ENCODE measurements around the gene AKNAD1. TPM values are rescaled to one million over a fixed set of nuclear protein-coding genes. Genes with fewer than 3 reads are reported as not detected.

Gene AKNAD1
- total and polyA plus RNA-seq, 2 of the 13 experiments (the other 11 are each of a cell fraction or from before 2014, with no cell fraction given): not detected

DNA sequence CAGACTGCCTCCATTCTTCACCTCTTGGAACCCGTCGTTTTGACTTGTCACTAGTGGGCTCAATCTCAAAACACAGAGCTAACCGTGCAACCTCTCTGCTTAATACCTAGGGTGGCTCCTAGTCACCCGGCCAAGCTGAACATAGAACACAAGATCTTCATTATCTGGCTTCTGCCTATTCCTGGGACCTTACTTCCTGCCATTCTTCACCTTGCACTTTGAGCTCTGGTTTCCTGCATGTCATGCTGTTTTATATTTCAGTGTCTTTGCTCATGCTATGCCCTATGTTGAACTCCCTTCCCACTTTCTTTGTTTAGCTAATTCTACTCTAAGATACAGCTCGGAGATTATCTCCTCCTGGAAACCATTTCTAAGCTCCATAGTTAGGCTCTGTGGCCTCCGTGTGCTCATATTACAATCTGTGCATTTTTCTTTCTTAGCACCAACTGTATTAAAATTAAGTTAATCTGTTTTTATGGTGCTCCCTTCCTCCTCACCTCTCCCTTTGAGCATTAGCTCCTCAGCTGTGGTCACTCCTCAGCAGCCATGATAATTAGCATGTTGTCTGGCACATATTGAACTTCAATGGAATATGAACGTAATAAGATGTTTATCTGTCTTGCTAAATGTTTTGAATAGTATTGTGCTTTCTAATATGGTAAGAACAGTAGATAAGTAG, 33.0 kb upstream of the AKNAD1 start:
- WGBS (ENCODE audit: low lambda C conversion rate): 65% methylated on average over 7 of the region's 7 CpGs
- no peak for TF ChIP-seq FOXC1 (CRISPR knock-in tag; IDR thresholded peaks at IDR 0.05; ENCODE audit: borderline replicate concordance)
- peak; percentile 34; the same call in 1 of the 2 replicates for TF ChIP-seq GATAD2A (CRISPR knock-in tag; IDR thresholded peaks at IDR 0.05)
- TF ChIP-seq, protein P1, sequence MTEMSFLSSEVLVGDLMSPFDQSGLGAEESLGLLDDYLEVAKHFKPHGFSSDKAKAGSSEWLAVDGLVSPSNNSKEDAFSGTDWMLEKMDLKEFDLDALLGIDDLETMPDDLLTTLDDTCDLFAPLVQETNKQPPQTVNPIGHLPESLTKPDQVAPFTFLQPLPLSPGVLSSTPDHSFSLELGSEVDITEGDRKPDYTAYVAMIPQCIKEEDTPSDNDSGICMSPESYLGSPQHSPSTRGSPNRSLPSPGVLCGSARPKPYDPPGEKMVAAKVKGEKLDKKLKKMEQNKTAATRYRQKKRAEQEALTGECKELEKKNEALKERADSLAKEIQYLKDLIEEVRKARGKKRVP (CRISPR knock-in tag; IDR thresholded peaks at IDR 0.05): no peak
- no peak for TF ChIP-seq ZNF468 (CRISPR knock-in tag; IDR thresholded peaks at IDR 0.05)
- TF ChIP-seq, protein P2, sequence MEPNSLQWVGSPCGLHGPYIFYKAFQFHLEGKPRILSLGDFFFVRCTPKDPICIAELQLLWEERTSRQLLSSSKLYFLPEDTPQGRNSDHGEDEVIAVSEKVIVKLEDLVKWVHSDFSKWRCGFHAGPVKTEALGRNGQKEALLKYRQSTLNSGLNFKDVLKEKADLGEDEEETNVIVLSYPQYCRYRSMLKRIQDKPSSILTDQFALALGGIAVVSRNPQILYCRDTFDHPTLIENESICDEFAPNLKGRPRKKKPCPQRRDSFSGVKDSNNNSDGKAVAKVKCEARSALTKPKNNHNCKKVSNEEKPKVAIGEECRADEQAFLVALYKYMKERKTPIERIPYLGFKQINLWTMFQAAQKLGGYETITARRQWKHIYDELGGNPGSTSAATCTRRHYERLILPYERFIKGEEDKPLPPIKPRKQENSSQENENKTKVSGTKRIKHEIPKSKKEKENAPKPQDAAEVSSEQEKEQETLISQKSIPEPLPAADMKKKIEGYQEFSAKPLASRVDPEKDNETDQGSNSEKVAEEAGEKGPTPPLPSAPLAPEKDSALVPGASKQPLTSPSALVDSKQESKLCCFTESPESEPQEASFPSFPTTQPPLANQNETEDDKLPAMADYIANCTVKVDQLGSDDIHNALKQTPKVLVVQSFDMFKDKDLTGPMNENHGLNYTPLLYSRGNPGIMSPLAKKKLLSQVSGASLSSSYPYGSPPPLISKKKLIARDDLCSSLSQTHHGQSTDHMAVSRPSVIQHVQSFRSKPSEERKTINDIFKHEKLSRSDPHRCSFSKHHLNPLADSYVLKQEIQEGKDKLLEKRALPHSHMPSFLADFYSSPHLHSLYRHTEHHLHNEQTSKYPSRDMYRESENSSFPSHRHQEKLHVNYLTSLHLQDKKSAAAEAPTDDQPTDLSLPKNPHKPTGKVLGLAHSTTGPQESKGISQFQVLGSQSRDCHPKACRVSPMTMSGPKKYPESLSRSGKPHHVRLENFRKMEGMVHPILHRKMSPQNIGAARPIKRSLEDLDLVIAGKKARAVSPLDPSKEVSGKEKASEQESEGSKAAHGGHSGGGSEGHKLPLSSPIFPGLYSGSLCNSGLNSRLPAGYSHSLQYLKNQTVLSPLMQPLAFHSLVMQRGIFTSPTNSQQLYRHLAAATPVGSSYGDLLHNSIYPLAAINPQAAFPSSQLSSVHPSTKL (CRISPR knock-in tag; IDR thresholded peaks at IDR 0.05): peak; percentile 63
- TF ChIP-seq HNF4A (CRISPR knock-in tag; IDR thresholded peaks at IDR 0.05): peak; percentile 74
- no peak for TF ChIP-seq HOXD1 (CRISPR knock-in tag; IDR thresholded peaks at IDR 0.05)
- TF ChIP-seq ZNF101 (CRISPR knock-in tag; IDR thresholded peaks at IDR 0.05; ENCODE audit: borderline replicate concordance, low read depth): no peak
- TF ChIP-seq RFX5 (IDR thresholded peaks at IDR 0.05; ENCODE audit: low read depth, low read length): no peak
- peak; percentile 24; the same call in 1 of the 2 replicates for TF ChIP-seq SAP130 (CRISPR knock-in tag; IDR thresholded peaks at IDR 0.05; ENCODE audit: low read depth)
- TF ChIP-seq LCORL (IDR thresholded peaks at IDR 0.05): no peak
- TF ChIP-seq LCORL (CRISPR knock-in tag; IDR thresholded peaks at IDR 0.05): no peak
- TF ChIP-seq EED (CRISPR knock-in tag; IDR thresholded peaks at IDR 0.05): no peak
- peak; percentile 48; the same call in 1 of the 2 replicates for TF ChIP-seq ETV5 (CRISPR knock-in tag; IDR thresholded peaks at IDR 0.05; ENCODE audit: borderline replicate concordance)
- TF ChIP-seq, protein P3, sequence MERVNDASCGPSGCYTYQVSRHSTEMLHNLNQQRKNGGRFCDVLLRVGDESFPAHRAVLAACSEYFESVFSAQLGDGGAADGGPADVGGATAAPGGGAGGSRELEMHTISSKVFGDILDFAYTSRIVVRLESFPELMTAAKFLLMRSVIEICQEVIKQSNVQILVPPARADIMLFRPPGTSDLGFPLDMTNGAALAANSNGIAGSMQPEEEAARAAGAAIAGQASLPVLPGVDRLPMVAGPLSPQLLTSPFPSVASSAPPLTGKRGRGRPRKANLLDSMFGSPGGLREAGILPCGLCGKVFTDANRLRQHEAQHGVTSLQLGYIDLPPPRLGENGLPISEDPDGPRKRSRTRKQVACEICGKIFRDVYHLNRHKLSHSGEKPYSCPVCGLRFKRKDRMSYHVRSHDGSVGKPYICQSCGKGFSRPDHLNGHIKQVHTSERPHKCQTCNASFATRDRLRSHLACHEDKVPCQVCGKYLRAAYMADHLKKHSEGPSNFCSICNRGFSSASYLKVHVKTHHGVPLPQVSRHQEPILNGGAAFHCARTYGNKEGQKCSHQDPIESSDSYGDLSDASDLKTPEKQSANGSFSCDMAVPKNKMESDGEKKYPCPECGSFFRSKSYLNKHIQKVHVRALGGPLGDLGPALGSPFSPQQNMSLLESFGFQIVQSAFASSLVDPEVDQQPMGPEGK (CRISPR knock-in tag; IDR thresholded peaks at IDR 0.05): no peak
- TF ChIP-seq ELF3 (CRISPR knock-in tag; IDR thresholded peaks at IDR 0.05): peak; percentile 49; the same call in 1 of the 2 replicates
- no peak for TF ChIP-seq MAF1 (CRISPR knock-in tag; IDR thresholded peaks at IDR 0.05; ENCODE audit: borderline replicate concordance)
- ChIA-PET CTCF (ENCODE audit: low intra/inter-chr PET ratio, low total read pairs) (no interaction called here), POLR2A (interaction anchor here (1.0 to 1.3 kb wide), 2 partner anchors 13 to 61 kb away, joined by 3 to 7 read pairs; partner anchors contain the start of gene GPSM2)
- Histone ChIP-seq H2AFZ (ENCODE audit: low read length) (no peak overlapping the region), H3K4me2 (ENCODE audit: low read depth, low read length) (peak overlapping the region; percentile 19), H3K27me3 (ENCODE audit: control insufficient read depth in 1 of 2, insufficient read depth in 2 of 2, low read length in 2 of 2) (no peaks in the 10 kb centered on the region), H4K20me1 (ENCODE audit: insufficient read depth, low read length) (no peaks in the 10 kb centered on the region), H3K9ac (ENCODE audit: insufficient read depth, low read depth, low read length) (no peak overlapping the region), H3K36me3 (replicated peaks in 1 of 2; ENCODE audit: control insufficient read depth in 1 of 2, insufficient read depth in 2 of 2, low read length in 2 of 2) (no peaks in the 10 kb centered on the region), H3K4me1 (ENCODE audit: insufficient read depth, low read length) (peaks cover 16% of the 10 kb centered on the region), H3K79me2 (ENCODE audit: insufficient read depth, low read length) (no peaks in the 10 kb centered on the region), H3K9me3 (ENCODE audit: low read length) (no peaks in the 10 kb centered on the region), H3K4me3 (replicated peaks in 1 of 3; ENCODE audit: insufficient read depth in 1 of 3, low read depth in 2 of 3, low read length in 3 of 3) (no peak overlapping the region), H3K27ac (ENCODE audit: extremely low read length, insufficient read depth, low read length) (peak overlapping the region; percentile 39)
- in situ Hi-C loops (cut with HindIII; ENCODE audit: extremely low pct_ligation_motif_present, low pct_unique_long_range_greater_than_20kb) (loop anchor here (5.0 kb wide), 1 partner anchor 58 kb away; no protein-coding TSS in a partner anchor), intact Hi-C loops (cut with micrococcal nuclease; ENCODE audit: unreplicated experiment) (no loop called here)
- DNase-seq (ENCODE audit: low spot score) (peak; percentile 43), FAIRE-seq (peak; percentile 39), ATAC-seq (peak; percentile 61)
- BruUV-seq (replicated peaks): no TSS peak
